ENCODE measurements around the gene UNC79.
"Not testable (repeated sequence)": the region's sequence is repeated elsewhere in the genome, so short reads cannot be mapped to it uniquely, and the experiment has no call there.

UNC79 gene

DNA sequence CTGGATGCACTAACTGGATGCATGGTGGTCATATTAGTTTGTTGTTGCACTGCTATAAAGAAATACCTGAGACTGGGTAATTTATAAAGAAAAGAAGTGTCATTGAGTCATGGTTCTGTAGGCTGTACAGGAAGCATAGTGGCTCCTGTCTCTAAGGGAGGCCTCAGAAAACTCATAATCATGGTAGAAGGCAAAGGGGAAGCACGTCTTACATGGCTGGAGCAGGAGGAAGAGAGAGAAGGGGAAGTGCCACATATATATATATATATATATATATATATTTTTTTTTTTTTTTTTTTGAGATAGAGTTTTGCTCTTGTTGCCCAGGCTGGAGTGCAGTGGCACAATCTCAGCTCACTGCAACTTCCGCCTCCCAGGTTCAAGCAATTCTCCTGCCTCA is 62.9 kb downstream of the UNC79 start:
- not testable (repeated sequence) for DNase-seq (ENCODE audit: low read depth)

GRCh38 chr14:93496856-93497741 is 66.4 kb downstream of the UNC79 start:
- DNase-seq (ENCODE audit: low read depth): no peak

DNA sequence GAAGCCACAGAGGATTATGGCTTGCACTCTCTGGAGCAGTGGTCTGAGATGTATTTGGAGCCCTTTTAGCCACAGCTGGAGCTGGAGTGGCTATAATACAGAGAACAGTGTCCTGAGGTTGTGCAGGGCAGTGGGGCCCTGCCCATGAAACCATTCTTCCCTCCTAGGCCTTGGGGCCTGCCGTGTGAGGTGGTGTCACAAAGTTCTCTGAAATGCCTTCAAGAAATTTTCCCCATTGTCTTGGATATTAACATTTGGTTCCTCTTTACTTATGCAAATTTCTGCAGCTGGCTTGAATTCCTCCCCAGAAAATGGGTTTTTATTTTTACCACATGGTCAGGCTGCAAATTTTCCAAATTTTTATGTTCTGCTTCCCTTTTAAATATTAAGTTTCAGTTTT is 79.3 kb downstream of the UNC79 start:
- DNase-seq (ENCODE audit: low read depth): no peak

DNA sequence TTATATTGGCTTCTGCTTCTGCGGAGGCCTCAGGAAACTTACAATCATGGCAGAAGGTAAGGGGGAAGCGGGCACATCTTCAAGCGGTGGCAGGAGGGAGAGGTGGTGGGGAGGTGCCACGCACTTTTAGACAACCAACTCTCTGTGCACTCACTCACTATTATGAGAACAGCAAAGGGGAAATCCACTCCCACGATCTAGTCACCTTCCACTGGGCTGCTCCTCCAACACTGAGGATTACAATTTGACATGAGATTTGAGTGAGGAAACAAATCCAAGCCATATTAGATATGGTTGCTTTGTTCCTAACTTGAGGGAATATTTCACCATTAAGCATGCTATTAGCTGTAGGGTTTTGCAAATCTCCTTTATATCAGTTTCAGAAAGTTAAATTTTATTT is 80.3 kb downstream of the UNC79 start:
- no peak for DNase-seq (ENCODE audit: low read depth)

- no peak for DNase-seq (ENCODE audit: low read depth)
Measured at GRCh38 chr14:93520053-93520607, 89.4 kb downstream of the UNC79 start.

- DNase-seq (ENCODE audit: low read depth): no peak
Measured at GRCh38 chr14:93522221-93522620, 91.5 kb downstream of the UNC79 start.

DNA sequence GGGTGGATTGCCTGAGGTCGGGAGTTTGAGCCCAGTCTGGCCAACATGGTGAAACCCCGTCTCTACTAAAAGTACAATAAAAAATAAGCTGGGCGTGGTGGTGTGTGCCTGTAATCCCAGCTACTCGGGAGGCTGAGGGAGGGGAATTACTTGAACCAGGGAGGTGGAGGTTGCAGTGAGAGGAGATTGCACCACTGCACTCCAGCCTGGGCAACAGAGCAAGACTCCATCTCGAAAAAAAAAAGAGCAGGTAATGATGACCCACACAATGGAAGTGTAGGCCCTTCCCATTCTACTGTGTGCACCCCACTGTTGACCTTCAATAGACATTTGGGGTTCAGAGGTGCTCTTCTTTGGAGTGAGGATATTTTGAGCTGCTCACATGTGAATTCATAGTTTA is 94.5 kb downstream of the UNC79 start:
- not testable (repeated sequence) for DNase-seq (ENCODE audit: low read depth)

DNA sequence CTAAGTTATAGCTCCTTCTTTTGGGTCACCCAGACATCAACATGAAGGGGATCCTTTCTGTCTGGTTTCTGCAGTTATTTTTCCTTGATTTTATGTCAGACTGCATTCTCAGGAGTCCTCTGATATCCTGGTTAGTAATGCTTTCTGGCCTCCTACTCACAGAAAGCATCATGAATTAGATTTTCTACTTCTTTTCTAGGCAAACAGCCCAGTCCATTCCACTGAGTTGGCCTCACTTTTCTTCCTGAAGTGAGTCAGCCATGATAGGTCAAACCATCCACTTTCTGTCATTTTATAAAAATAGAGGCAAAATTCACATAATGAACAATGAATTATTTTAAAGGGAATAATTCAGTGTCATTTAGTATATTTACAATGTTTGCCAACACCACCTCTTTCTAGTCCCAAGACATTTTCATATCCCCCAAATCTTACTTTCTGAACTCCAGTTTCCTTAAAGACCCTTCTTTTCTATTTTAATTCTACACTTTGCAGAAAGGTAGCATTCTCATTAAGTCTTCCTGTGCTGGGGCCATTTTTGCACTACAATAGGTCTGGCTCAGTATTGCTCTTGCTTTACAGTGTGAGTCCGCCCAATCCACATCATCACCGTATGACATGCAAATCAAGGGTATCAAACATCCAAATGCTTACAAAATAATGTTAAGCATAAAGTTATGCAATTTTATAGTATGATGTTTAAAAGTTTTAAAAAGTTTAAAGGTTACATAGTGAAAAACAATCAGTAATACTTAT is 95.1 kb downstream of the UNC79 start:
- no peak for DNase-seq (ENCODE audit: low read depth)

GRCh38 chr14:93527203-93527607 is 96.5 kb downstream of the UNC79 start:
- DNase-seq (ENCODE audit: low read depth): no peak

DNA sequence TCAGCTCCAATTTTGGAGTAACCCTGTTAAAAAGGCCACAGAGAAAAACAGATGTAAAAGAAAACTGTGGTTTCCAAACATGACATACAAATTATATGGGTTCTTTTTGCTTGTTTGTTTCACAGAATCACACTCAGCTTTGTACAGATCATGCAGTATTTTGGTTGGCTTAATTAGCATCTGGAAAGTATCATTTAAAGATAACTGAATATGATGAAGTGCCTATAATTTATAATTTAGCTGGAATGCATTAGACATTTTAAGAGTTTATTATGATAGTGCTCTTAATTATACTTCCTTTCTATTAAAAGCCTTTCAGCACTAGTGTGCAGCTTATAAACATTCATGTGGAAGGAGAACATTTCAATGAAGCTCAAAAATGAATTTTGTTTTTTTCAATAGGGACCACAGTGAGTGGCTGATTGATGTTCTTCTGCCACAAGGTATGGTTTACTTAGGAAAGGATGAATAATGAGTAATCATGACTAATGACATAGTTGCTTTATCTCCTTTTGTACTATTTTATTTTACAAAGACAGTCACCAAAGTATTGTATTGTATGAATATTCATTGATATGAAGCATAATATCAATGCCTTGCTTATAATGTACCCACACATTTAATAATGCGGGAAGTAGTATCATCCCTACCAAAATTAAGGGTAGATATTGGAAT is 98.3 kb downstream of the UNC79 start:
- DNase-seq (ENCODE audit: low read depth): no peak

- DNase-seq (ENCODE audit: low read depth): no peak
Measured at GRCh38 chr14:93531644-93532043, 100.9 kb downstream of the UNC79 start.

DNA sequence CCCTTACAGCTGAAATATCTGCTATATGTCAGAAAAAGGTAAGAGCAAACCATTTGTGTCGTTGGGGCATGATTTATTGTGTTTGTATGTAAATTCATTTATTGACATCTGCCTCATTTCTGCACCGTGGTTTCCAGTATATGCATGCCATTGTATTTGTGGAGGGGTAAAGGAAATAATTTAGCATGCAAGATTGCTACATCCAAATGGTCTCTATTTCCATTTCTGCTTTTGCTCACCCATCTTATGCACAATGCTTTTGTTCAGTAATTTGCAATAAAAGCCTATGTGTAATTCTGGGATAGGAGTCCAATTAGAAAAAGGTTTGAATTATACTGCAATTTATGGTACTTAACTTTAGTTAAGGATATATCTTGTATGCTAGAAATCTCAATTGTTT is 101.8 kb downstream of the UNC79 start:
- no peak for DNase-seq (ENCODE audit: low read depth)

DNA sequence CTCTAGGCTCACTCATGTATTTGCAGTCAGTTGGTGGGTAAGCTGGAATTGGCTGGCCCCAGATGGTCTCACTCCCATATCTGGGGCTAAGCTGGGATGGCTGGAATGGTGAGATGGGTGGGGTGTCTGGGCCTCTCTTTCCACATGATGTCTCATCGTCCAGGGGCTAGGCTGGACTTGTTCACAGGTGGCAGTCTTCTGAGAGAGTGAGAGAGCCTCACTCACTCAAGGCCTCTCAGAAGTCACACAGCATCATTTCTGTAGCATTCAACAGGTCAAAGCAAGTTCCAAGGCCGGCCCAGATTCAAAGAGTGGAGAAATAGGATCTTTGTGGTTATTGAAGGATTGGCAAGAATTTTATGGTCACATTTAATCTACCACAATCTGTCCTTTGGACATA is 102.7 kb downstream of the UNC79 start:
- no peak for DNase-seq (ENCODE audit: low read depth)

GRCh38 chr14:93533842-93534241 is 103.1 kb downstream of the UNC79 start:
- no peak for DNase-seq (ENCODE audit: low read depth)

- DNase-seq (ENCODE audit: low read depth): no peak
Measured at GRCh38 chr14:93535537-93535936, 104.8 kb downstream of the UNC79 start.

GRCh38 chr14:93536945-93537344 is 106.2 kb downstream of the UNC79 start:
- no peak for DNase-seq (ENCODE audit: low read depth)

- no peak for DNase-seq (ENCODE audit: low read depth)
Measured at GRCh38 chr14:93537951-93538350, 107.2 kb downstream of the UNC79 start.

- no peak for DNase-seq (ENCODE audit: low read depth)
Measured at GRCh38 chr14:93538413-93538812, 107.7 kb downstream of the UNC79 start.

GRCh38 chr14:93540235-93540634 is 109.5 kb downstream of the UNC79 start:
- no peak for DNase-seq (ENCODE audit: low read depth)

GRCh38 chr14:93543766-93544165 is 113.0 kb downstream of the UNC79 start:
- no peak for DNase-seq (ENCODE audit: low read depth)

GRCh38 chr14:93544212-93544611 is 113.5 kb downstream of the UNC79 start:
- no peak for DNase-seq (ENCODE audit: low read depth)

DNA sequence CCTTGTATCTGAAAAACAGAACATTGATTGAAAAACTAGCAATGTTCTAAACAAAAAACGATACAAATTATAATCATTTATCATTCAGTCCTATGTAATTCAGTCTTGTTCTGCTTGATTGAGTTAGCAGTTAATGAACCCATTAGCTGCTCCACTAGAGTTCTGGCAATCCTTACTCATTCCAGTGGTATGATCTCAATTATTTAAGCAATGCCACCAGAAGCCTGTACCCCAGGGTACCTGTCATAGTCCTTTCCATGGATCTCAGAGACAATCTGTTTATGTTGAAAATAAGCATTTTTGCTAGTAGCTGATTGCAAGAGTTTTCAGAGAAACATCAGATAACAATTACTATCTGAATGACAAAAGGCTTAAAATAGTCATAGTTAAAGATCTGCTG is 115.9 kb downstream of the UNC79 start:
- DNase-seq (ENCODE audit: low read depth): no peak

Measured in stimulated activated CD8-positive, alpha-beta memory T cell treated with anti-CD3 and anti-CD28 coated beads, Interleukin-12 subunit alpha, Interleukin-12 subunit beta, amount 100 ng/mL, for 1 hour (primary cell).